CD4-positive, alpha-beta T cell treated with Interleukin-17A for 1 hour (primary cell): ENCODE measurements around the gene RGS6.

Source experiments
- DNase-seq: peaks from one replicate; pipeline ENCODE4 v3.0.0-alpha.2; 2020

RGS6 gene

GRCh38 chr14:72599579-72600470, 667.6 kb downstream of the RGS6 start:
- DNase-seq: no peak

- DNase-seq: no peak
Measured at GRCh38 chr14:72600551-72601330, 668.5 kb downstream of the RGS6 start.

GRCh38 chr14:72603639-72604038, 671.4 kb downstream of the RGS6 start:
- DNase-seq: no peak

GRCh38 chr14:72604133-72604532, 671.9 kb downstream of the RGS6 start:
- no peak for DNase-seq

GRCh38 chr14:72605096-72605920, 673.1 kb downstream of the RGS6 start:
- no peak for DNase-seq

- DNase-seq: no peak
Measured at GRCh38 chr14:72605921-72606220, 673.6 kb downstream of the RGS6 start.

- DNase-seq: no peak
Measured at GRCh38 chr14:72606879-72607278, 674.6 kb downstream of the RGS6 start.

GRCh38 chr14:72607386-72608130, 675.3 kb downstream of the RGS6 start:
- DNase-seq: no peak

- no peak for DNase-seq
Measured at GRCh38 chr14:72608391-72609204, 676.4 kb downstream of the RGS6 start.

GRCh38 chr14:72609205-72609916, 677.1 kb downstream of the RGS6 start:
- DNase-seq: no peak

GRCh38 chr14:72610096-72610830, 678.0 kb downstream of the RGS6 start:
- DNase-seq: no peak

GRCh38 chr14:72610831-72611200, 678.6 kb downstream of the RGS6 start:
- no peak for DNase-seq

GRCh38 chr14:72611506-72611905, 679.3 kb downstream of the RGS6 start:
- no peak for DNase-seq

- no peak for DNase-seq
Measured at GRCh38 chr14:72612041-72612440, 679.8 kb downstream of the RGS6 start.

GRCh38 chr14:72613231-72613974, 681.2 kb downstream of the RGS6 start:
- DNase-seq: no peak

- no peak for DNase-seq
Measured at GRCh38 chr14:72613975-72614319, 681.7 kb downstream of the RGS6 start.

GRCh38 chr14:72614365-72614764, 682.1 kb downstream of the RGS6 start:
- no peak for DNase-seq

GRCh38 chr14:72614891-72615415, 682.7 kb downstream of the RGS6 start:
- DNase-seq: no peak

GRCh38 chr14:72615451-72616121, 683.4 kb downstream of the RGS6 start:
- DNase-seq: no peak
